Adipose tissue (tissue), 3 donors: ENCODE measurements around the gene FILIP1. TPM values are rescaled to one million over a fixed set of nuclear protein-coding genes. Genes with fewer than 3 reads are reported as not detected.

Source experiments
- H3K27ac ChIP-seq: one replicate; pipeline ENCODE4 v1.5.1; 2013; ENCODE audit warnings: low read depth, low read length
- WGBS, 3 donors: extraction: QIAGEN DNeasy Blood & Tissue Kit; methylation state at CpG; one replicate each; pipeline ENCODE4 v1.1.7; 2013; 5-methylcytosine and 5-hydroxymethylcytosine counted together
- polyA plus RNA-seq, 3 donors: library from polyadenylated mRNA; stranded (reverse); fragments of 200-250 nt; gene quantifications; one replicate each; pipeline ENCODE4 v1.2.3, GENCODE V29; 2013
- donor health status: healthy with polysubstance abuse.
- donor health status: Bipolar disorder and iron deficiency.
- donor health status: healthy.

Gene FILIP1
- polyA plus RNA-seq, 3 donors, result 0.81 to 7.1 (median 3.1) TPM

GRCh38 chr6:75372884-75373283 is 120.7 kb downstream of the FILIP1 start:
- no peak overlapping the region for H3K27ac ChIP-seq

- H3K27ac ChIP-seq, result no peak overlapping the region
Observed at GRCh38 chr6:75370011-75370410, 123.6 kb downstream of the FILIP1 start.

DNA sequence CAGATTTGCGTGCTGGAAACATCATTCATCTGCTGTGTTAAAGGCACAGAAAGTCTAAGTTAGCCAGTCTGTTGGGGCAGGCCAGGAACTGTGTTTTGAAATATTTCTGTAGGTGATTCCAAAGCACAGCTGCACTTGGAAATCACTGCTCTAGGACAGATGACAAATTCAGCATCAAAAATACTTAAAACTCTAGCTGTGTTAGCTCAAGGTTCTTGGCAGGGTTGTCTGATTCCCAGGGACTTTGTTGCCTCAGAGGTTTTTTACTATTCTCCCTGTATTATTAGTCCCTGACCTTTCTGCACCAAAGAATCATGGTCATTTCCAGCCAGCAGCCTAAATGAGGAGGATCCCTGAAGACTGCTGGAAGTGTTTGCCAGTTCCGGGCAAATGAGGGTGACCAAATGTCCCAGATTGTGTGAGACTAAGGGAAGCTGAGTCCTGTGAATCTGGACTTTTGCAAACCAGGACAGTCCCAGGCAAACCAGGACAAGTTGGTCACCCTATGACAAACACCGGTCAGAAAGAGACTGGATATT is 124.7 kb downstream of the FILIP1 start:
- 64 to 94% (median 79%) methylated on average over 3 of the region's 3 CpGs for WGBS, 3 donors

More at GRCh38 chr6:75370011-75370410, 123.6 kb downstream of the FILIP1 start:
- WGBS, 3 donors, result 89 to 94% (median 91%) methylated on average over 2 of the region's 2 CpGs

GRCh38 chr6:75368151-75368779 is 125.3 kb downstream of the FILIP1 start:
- H3K27ac ChIP-seq, result no peak overlapping the region
- 41 to 87% (median 81%) methylated on average over 6 of the region's 6 CpGs for WGBS, 3 donors

More for the DNA sequence above, 124.7 kb downstream of the FILIP1 start:
- H3K27ac ChIP-seq, result no peak overlapping the region

- no peak overlapping the region for H3K27ac ChIP-seq
- 81 to 89% (median 83%) methylated on average over 2 of the region's 2 CpGs for WGBS, 3 donors
Observed at GRCh38 chr6:75363304-75363703, 130.3 kb downstream of the FILIP1 start.

DNA sequence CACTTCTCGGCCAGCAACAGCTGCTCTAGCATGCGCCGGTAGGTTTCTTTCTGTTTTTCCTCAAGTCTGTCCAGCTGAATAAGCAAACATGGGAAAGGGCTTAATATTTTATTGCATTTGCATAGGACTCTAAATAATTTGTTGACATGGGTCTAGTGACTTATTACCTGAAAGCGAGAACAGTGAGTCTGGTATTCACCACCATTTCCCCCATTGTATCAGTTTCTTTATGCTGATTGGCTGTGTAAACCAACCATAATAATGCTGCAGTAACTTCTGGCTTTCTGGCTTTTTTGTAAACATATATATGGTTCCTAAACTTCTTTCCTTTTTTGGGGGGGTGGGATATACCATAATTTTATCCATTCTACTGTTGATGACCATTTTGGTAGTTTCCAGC is 140.0 kb downstream of the FILIP1 start:
- 98 to 99% (median 98%) methylated on average over 4 of the region's 4 CpGs for WGBS, 3 donors
- no peak overlapping the region for H3K27ac ChIP-seq

DNA sequence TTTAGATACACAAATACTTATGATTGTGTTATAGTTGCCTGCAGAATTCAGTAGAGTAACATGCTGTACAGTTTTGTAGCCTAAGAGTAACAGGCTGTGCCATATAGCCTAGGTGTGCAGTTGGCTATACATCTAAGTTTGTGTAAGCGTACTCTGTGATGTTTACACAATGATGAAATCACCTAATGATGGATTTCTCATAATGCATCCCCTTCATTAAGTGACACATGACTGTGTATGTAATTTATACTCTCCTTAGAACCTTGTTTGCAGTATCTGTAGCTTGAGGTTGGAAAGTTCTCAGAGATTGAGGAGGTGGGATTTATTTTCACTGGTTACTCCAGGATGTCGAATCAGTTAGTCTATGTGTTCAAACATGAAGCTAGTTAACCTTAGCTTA is 142.0 kb downstream of the FILIP1 start:
- H3K27ac ChIP-seq, result no peak overlapping the region

DNA sequence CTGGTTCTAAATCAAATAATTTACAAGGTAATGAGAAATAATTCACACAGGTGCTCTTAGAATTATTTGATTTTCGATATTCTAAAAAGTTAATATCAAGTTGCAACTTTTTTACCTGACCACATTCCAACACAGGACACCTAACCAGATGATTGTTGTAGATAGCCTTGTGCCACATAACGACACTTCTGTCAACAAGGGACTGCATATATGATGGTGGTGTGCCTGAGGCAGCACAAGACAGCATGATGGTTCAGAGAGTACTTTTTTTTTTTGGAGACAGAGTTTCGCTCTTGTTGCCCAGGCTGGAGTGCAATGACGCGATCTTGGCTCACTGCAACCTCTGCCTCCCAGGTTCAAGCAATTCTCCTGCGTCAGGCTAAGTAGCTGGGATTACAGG is 142.8 kb downstream of the FILIP1 start:
- 92 to 93% (median 93%) methylated on average over 6 of the region's 6 CpGs for WGBS, 3 donors
- H3K27ac ChIP-seq, result no peak overlapping the region

More for the DNA sequence above, 142.0 kb downstream of the FILIP1 start:
- WGBS, 3 donors, result 73 to 90% (median 83%) methylated on average over 2 of the region's 2 CpGs

DNA sequence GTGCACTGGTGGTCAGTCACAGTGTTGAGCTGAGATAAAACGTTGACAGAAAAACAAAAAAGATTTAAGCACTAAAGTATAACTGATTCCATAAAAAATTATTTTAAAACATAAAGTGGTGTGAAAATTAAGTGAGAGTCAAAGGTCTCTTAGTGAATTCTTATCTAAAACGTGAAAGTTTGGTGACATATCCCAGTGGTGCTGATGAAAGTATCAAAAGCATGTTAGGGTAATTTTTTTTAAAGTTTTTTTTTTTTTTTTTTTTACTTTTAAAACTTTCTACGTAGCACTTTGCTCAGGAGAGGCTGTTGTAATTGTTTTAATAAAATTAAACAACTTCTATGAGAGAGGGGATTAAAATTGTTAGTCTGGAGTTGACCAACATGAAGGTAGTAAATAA is 143.4 kb downstream of the FILIP1 start:
- no peak overlapping the region for H3K27ac ChIP-seq
- 39 to 43% (median 40%) methylated on average over 3 of the region's 3 CpGs for WGBS, 3 donors

- WGBS, 3 donors, result 3 to 6% (median 5%) methylated on average over 24 of the region's 24 CpGs
- no peak overlapping the region for H3K27ac ChIP-seq
Observed at GRCh38 chr6:75349262-75349984, 144.2 kb downstream of the FILIP1 start.

DNA sequence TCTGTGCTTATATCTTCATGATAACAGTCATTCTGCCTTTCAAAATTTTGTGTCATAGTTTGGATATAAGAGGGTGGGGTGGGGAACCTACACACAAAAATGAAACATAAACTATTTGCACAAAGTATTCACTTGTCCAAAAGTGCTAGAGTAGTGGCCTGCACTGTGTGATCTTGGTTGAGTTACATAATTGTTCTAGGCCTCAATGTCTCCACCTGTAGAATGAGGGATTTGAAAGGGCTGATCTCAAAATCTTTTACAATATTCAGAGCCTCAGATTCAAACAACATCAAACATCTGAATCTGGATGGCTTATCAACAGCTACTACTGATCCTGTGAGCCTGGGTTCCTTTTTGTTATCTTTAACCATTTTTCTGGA is 144.7 kb downstream of the FILIP1 start:
- H3K27ac ChIP-seq, result no peak overlapping the region

- 89 to 95% (median 94%) methylated on average over 2 of the region's 2 CpGs for WGBS, 3 donors
- H3K27ac ChIP-seq, result no peak overlapping the region
Observed at GRCh38 chr6:75347898-75348610, 145.5 kb downstream of the FILIP1 start.

GRCh38 chr6:75345413-75345812 is 148.2 kb downstream of the FILIP1 start:
- 90 to 96% (median 96%) methylated on average over 9 of the region's 9 CpGs for WGBS, 3 donors

DNA sequence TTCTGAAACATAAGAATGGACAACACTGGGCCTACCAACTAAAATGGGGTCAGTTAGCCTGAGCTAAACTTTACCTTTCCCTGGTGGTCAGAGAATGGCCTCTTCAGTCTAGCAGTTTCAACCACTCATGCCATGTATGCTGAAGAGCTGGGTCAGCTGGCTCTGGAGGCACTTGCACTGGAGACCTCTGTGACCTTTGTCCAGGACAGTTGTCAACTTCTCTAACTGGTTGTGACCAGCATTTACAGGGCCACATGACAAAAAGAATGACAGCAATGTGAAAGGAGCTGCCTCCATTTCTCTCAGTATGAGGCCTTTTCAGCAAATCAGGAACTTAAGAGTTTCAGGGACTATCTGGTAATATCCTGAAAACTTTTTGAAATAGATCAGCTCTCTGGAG is 149.1 kb downstream of the FILIP1 start:
- no peak overlapping the region for H3K27ac ChIP-seq

More at GRCh38 chr6:75345413-75345812, 148.2 kb downstream of the FILIP1 start:
- no peak overlapping the region for H3K27ac ChIP-seq

DNA sequence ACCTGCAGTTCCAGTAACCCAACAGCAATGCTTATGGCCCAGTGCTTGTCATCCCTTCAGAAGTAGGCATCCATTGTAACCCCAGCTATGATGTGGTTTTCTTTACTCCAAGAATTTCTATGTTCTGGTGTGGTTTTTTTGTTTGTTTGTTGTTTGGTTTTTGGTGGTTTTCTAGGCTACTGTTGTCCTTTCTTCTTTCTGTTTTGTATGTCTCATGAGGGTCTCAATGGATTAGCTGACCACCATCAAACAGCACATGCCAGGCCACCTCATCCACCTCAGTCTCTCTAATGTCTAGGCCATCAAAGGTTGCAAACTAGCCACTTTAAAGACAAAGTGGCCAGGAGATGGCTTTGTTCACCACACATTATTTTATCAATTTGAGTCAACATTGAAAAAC is 149.6 kb downstream of the FILIP1 start:
- no peak overlapping the region for H3K27ac ChIP-seq

DNA sequence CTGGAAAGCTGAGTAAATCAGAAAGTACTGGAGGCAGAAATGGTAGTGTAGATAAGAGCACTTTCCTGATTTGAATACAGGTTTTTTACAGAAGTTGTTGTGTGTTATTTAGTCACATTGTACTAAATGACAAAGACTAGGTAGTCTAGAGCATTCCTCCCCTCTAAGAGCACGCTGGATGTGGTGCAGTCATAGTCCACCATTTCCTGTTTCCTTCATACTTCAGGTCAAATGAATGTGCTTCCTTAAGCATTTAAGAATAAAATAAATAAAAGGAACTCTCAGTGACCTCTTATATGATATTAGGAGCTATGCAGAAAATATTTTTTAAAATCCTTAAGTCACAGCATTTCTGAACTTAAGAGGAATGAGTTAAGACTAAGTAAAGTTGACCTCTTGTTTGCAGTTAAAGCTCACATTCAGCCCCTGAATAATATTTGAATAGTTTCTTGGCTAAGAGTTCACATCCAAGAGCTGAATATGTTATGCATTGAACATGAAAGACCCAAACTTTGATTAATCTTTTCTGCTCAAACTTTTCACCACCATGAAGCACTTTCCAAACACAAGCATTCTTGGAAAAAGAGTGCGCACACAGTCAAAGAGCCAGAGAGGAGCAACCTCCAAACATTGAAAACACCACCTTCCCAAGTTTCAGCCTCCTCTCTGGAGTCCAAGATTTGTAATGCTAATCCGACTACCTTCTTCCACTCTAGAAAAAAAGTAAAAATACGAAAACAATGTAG is 155.6 kb downstream of the FILIP1 start:
- H3K27ac ChIP-seq, result no peak overlapping the region
- 59 to 72% (median 62%) methylated on average over 4 of the region's 4 CpGs for WGBS, 3 donors

DNA sequence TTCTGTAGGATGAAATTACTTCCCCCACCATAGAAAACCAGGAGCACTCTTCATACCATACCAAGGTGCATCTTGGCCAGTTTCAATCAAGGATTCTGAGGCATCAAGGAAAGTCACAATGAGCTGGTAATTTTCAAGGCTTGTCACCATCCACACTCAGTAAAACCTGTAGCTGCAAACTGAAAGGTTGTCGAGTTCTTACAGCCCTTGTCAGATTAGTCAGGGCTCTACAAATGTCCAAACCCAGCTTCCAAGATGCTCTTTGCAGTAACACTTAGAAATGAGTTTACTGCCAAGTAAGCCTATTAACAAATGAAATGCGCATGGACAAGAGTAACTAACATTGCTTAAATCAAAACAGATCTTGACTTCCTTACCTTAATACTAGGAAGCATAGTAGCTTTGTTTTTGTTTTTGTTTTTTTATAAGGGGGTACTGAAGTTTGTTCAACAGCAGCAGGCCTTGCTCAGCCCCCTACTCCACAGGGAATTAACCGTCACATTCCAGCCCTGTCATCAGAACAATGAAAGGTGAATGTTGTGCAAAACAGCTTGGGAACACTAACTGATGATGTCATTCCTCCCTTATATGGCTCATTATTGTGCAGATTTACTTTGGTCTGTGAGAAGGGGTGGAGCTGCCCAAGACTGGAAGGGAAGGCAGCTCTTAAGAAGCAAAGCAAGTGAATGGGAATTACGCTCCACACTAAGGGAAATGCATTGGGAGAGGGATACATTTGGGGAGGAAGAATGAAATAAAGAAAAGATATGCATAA is 159.1 kb downstream of the FILIP1 start:
- no peak overlapping the region for H3K27ac ChIP-seq
- 61 to 69% (median 66%) methylated on average over 4 of the region's 4 CpGs for WGBS, 3 donors

DNA sequence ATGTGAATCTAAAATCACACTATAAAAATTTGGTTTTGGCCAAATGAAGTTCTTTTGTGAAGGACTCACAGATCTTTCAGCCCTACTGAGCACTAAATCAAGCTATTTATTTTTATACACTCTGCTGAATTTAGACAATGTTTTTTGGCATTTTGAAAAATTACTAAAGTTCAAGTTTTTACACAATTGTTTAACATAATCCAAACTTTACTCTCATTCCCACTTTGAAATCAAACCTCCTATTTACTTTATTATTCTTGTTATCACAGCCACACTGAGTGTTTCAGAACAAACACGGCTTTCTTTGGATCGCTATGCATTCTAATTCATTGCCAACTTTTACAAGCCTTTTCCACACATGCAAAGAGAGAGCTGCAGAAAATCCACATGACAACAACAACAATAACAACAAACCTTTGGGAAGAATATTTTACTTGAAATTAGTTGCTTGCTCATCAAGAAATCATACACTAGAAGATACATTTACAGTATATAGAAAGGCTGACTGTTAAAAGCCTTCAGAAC is 159.9 kb downstream of the FILIP1 start:
- 37 to 87% (median 82%) methylated on average over 2 of the region's 2 CpGs for WGBS, 3 donors

More for the DNA sequence above, 159.9 kb downstream of the FILIP1 start:
- no peak overlapping the region for H3K27ac ChIP-seq
